Activated CD4-positive, alpha-beta memory T cell treated with anti-CD3 and anti-CD28 coated beads, Interleukin-2, amount 10 ng/mL, durations not matched to agents 7 days and 5 days (primary cell): ENCODE results near the gene FAM241A. TPM values are rescaled to one million over a fixed set of nuclear protein-coding genes. Genes with fewer than 3 reads are reported as not detected.
A peak's percentile ranks its signal among the peaks of the same experiment; 100 is the strongest.

Experiments
- CTCF ChIA-PET: fragments of 350-600 bp; sonication (Branson Sonifier 250); formaldehyde crosslinking; loops from one replicate; lab custom pipeline; 2021; ENCODE audit warnings: antibody characterized with exemption, inconsistent platforms; lab: Charles Lee
- POLR2A ChIA-PET: fragments of 350-600 bp; sonication (Branson Sonifier 250); formaldehyde crosslinking; loops from one replicate; lab custom pipeline; 2021; ENCODE audit warnings: antibody characterized with exemption; lab: Charles Lee
- DNase-seq: peaks from one replicate; pipeline ENCODE4 v3.0.0-alpha.2; 2020
- H3K27ac Mint-ChIP-seq: one replicate; pipeline ENCODE4 v1.8.0; 2021; ENCODE audit warnings: mild to moderate bottlenecking, mixed read lengths
- H3K27me3 Mint-ChIP-seq: one replicate; pipeline ENCODE4 v1.8.0; 2021; ENCODE audit warnings: mixed read lengths
- H3K36me3 Mint-ChIP-seq: one replicate; pipeline ENCODE4 v1.8.0; 2021; ENCODE audit warnings: low read depth, mixed read lengths
- H3K4me1 Mint-ChIP-seq: one replicate; pipeline ENCODE4 v1.8.0; 2021; ENCODE audit warnings: mixed read lengths
- H3K4me3 Mint-ChIP-seq: one replicate; pipeline ENCODE4 v1.8.0; 2021; ENCODE audit warnings: mild to moderate bottlenecking, mixed read lengths
- H3K9me3 Mint-ChIP-seq: one replicate; pipeline ENCODE4 v1.8.0; 2021; ENCODE audit warnings: mixed read lengths
- total RNA-seq, 2 experiments: library from RNA; stranded (reverse); gene quantifications; one replicate each; pipeline ENCODE4 v1.2.3, GENCODE V29; 2021

The FAM241A gene
- total RNA-seq, 2 experiments from 2014 or later: 1.2 to 1.4 TPM

GRCh38 chr4:112118742-112119352 lies 26.4 kb upstream of the FAM241A start:
- CTCF ChIA-PET: interaction anchor here (0.6 to 1.3 kb wide), 3 partner anchors 16 to 48 kb away, joined by 3 to 5 read pairs (median 4); no protein-coding TSS in a partner anchor
- DNase-seq: no peak
- no peak overlapping the region for H3K4me3 Mint-ChIP-seq
- POLR2A ChIA-PET: interaction anchor here (0.6 to 1.6 kb wide), 10 partner anchors 10 to 167 kb away, joined by 3 to 7 read pairs (median 4); partner anchors contain the start of genes AP1AR and TIFA
- H3K36me3 Mint-ChIP-seq: peaks cover 12% of the 10 kb centered on the region
- peak overlapping the region; percentile 48 for H3K27ac Mint-ChIP-seq
- peaks cover 11% of the 10 kb centered on the region for H3K9me3 Mint-ChIP-seq
- peaks cover 23% of the 10 kb centered on the region for H3K4me1 Mint-ChIP-seq
- H3K27me3 Mint-ChIP-seq: no peaks in the 10 kb centered on the region

GRCh38 chr4:112119353-112119783 lies 25.9 kb upstream of the FAM241A start:
- ChIA-PET POLR2A (interaction anchor here (0.7 to 1.6 kb wide), 8 partner anchors 10 to 166 kb away, joined by 3 to 7 read pairs (median 4); partner anchors contain the start of genes AP1AR and TIFA), CTCF (interaction anchor here (1.2 to 1.3 kb wide), 2 partner anchors 16 to 19 kb away, joined by 3 to 5 read pairs; no protein-coding TSS in a partner anchor)
- peaks cover 11% of the 10 kb centered on the region for H3K9me3 Mint-ChIP-seq

GRCh38 chr4:112120021-112120420 lies 25.2 kb upstream of the FAM241A start:
- H3K9me3 Mint-ChIP-seq: peaks cover 11% of the 10 kb centered on the region
- no peak overlapping the region for H3K4me3 Mint-ChIP-seq
- DNase-seq: no peak
- peaks cover 4% of the 10 kb centered on the region for H3K27me3 Mint-ChIP-seq
- CTCF ChIA-PET: interaction anchor here (1.3 kb wide), 1 partner anchor 20 kb away, joined by 5 read pairs; no protein-coding TSS in a partner anchor
- H3K4me1 Mint-ChIP-seq: peaks cover 23% of the 10 kb centered on the region
- H3K36me3 Mint-ChIP-seq: peaks cover 12% of the 10 kb centered on the region
- POLR2A ChIA-PET: interaction anchor here (0.8 to 1.6 kb wide), 7 partner anchors 11 to 166 kb away, joined by 3 to 7 read pairs (median 5); partner anchors contain the start of genes AP1AR and TIFA
- no peak overlapping the region for H3K27ac Mint-ChIP-seq

More at GRCh38 chr4:112119353-112119783, 25.9 kb upstream of the FAM241A start:
- peaks cover 23% of the 10 kb centered on the region for H3K4me1 Mint-ChIP-seq
- H3K27ac Mint-ChIP-seq: peak overlapping the region; percentile 88
- H3K4me3 Mint-ChIP-seq: peak overlapping the region; percentile 51
- H3K27me3 Mint-ChIP-seq: no peaks in the 10 kb centered on the region
- peaks cover 12% of the 10 kb centered on the region for H3K36me3 Mint-ChIP-seq
- DNase-seq: peak; percentile 32

- H3K4me3 Mint-ChIP-seq: no peak overlapping the region
- peaks cover under 1% of the 10 kb centered on the region for H3K36me3 Mint-ChIP-seq
- H3K27ac Mint-ChIP-seq: no peak overlapping the region
- ChIA-PET POLR2A (no interaction called here), CTCF (no interaction called here)
- peaks cover 9% of the 10 kb centered on the region for H3K4me1 Mint-ChIP-seq
- DNase-seq: no peak
- H3K27me3 Mint-ChIP-seq: peaks cover 17% of the 10 kb centered on the region
- peaks cover 2% of the 10 kb centered on the region for H3K9me3 Mint-ChIP-seq
These were observed 19.8 kb upstream of the FAM241A start for GRCh38 chr4:112125416-112125815.

- H3K4me1 Mint-ChIP-seq: peaks cover 4% of the 10 kb centered on the region
- ChIA-PET POLR2A (interaction anchor here (0.7 kb wide), 1 partner anchor 21 kb away, joined by 3 read pairs; no protein-coding TSS in a partner anchor), CTCF (interaction anchor here (0.6 kb wide), 1 partner anchor 27 kb away, joined by 3 read pairs; no protein-coding TSS in a partner anchor)
- H3K9me3 Mint-ChIP-seq: no peaks in the 10 kb centered on the region
- no peak overlapping the region for H3K4me3 Mint-ChIP-seq
- no peaks in the 10 kb centered on the region for H3K36me3 Mint-ChIP-seq
- peaks cover 17% of the 10 kb centered on the region for H3K27me3 Mint-ChIP-seq
- no peak overlapping the region for H3K27ac Mint-ChIP-seq
- no peak for DNase-seq
These were observed 18.1 kb upstream of the FAM241A start for GRCh38 chr4:112127048-112127637.

GRCh38 chr4:112127803-112128202 lies 17.5 kb upstream of the FAM241A start:
- ChIA-PET CTCF (interaction anchor here (0.6 kb wide), 1 partner anchor 28 kb away, joined by 3 read pairs; no protein-coding TSS in a partner anchor), POLR2A (no interaction called here)
- Mint-ChIP-seq H3K9me3 (no peaks in the 10 kb centered on the region), H3K36me3 (no peaks in the 10 kb centered on the region), H3K4me1 (peaks cover 4% of the 10 kb centered on the region), H3K27ac (no peak overlapping the region), H3K4me3 (no peak overlapping the region), H3K27me3 (peaks cover 19% of the 10 kb centered on the region)
- no peak for DNase-seq

- ChIA-PET CTCF (no interaction called here), POLR2A (interaction anchor here (1.4 kb wide), 1 partner anchor 14 kb away, joined by 4 read pairs; no protein-coding TSS in a partner anchor)
These were observed 16.8 kb upstream of the FAM241A start for GRCh38 chr4:112128452-112128851.

GRCh38 chr4:112130906-112131305 lies 14.3 kb upstream of the FAM241A start:
- no peak overlapping the region for H3K4me3 Mint-ChIP-seq
- H3K4me1 Mint-ChIP-seq: peaks cover 4% of the 10 kb centered on the region
- peaks cover 15% of the 10 kb centered on the region for H3K27me3 Mint-ChIP-seq
- no peak overlapping the region for H3K27ac Mint-ChIP-seq
- ChIA-PET POLR2A (interaction anchor here (1.3 kb wide), 1 partner anchor 11 kb away, joined by 5 read pairs; no protein-coding TSS in a partner anchor), CTCF (interaction anchor here (1.3 kb wide), 1 partner anchor 11 kb away, joined by 4 read pairs; no protein-coding TSS in a partner anchor)
- no peaks in the 10 kb centered on the region for H3K36me3 Mint-ChIP-seq
- no peak for DNase-seq
- no peaks in the 10 kb centered on the region for H3K9me3 Mint-ChIP-seq

More at GRCh38 chr4:112128452-112128851, 16.8 kb upstream of the FAM241A start:
- Mint-ChIP-seq H3K4me3 (no peak overlapping the region), H3K9me3 (no peaks in the 10 kb centered on the region), H3K27me3 (peaks cover 23% of the 10 kb centered on the region), H3K27ac (no peak overlapping the region), H3K4me1 (peaks cover 4% of the 10 kb centered on the region), H3K36me3 (no peaks in the 10 kb centered on the region)
- no peak for DNase-seq

- peaks cover 7% of the 10 kb centered on the region for H3K27me3 Mint-ChIP-seq
- POLR2A ChIA-PET: no interaction called here
- H3K4me3 Mint-ChIP-seq: no peak overlapping the region
- peaks cover 7% of the 10 kb centered on the region for H3K4me1 Mint-ChIP-seq
- no peaks in the 10 kb centered on the region for H3K36me3 Mint-ChIP-seq
- no peak for DNase-seq
- no peak overlapping the region for H3K27ac Mint-ChIP-seq
- CTCF ChIA-PET: interaction anchor here (1.2 kb wide), 1 partner anchor 27 kb away, joined by 3 read pairs; no protein-coding TSS in a partner anchor
- no peaks in the 10 kb centered on the region for H3K9me3 Mint-ChIP-seq
These were observed 8.7 kb upstream of the FAM241A start for GRCh38 chr4:112136551-112136950.

GRCh38 chr4:112138538-112138937 lies 6.7 kb upstream of the FAM241A start:
- CTCF ChIA-PET: no interaction called here
- Mint-ChIP-seq H3K4me3 (no peak overlapping the region), H3K4me1 (peaks cover 9% of the 10 kb centered on the region), H3K36me3 (no peaks in the 10 kb centered on the region), H3K27ac (no peak overlapping the region), H3K9me3 (no peaks in the 10 kb centered on the region), H3K27me3 (peaks cover 2% of the 10 kb centered on the region)
- no peak for DNase-seq
- POLR2A ChIA-PET: no interaction called here

- H3K27me3 Mint-ChIP-seq: peaks cover 2% of the 10 kb centered on the region
- no peak overlapping the region for H3K27ac Mint-ChIP-seq
- H3K4me3 Mint-ChIP-seq: no peak overlapping the region
- H3K9me3 Mint-ChIP-seq: no peaks in the 10 kb centered on the region
- DNase-seq: no peak
- peaks cover 21% of the 10 kb centered on the region for H3K4me1 Mint-ChIP-seq
- CTCF ChIA-PET: no interaction called here
- POLR2A ChIA-PET: interaction anchor here (1.5 kb wide), 1 partner anchor 40 kb away, joined by 3 read pairs; no protein-coding TSS in a partner anchor
- H3K36me3 Mint-ChIP-seq: no peaks in the 10 kb centered on the region
These were observed 4.7 kb upstream of the FAM241A start for GRCh38 chr4:112140536-112140935.

GRCh38 chr4:112141366-112142138 lies 3.7 kb upstream of the FAM241A start:
- Mint-ChIP-seq H3K36me3 (no peaks in the 10 kb centered on the region), H3K27ac (no peak overlapping the region), H3K27me3 (peaks cover 2% of the 10 kb centered on the region), H3K4me3 (no peak overlapping the region), H3K4me1 (peaks cover 26% of the 10 kb centered on the region), H3K9me3 (no peaks in the 10 kb centered on the region)
- DNase-seq: no peak
- CTCF ChIA-PET: interaction anchor here (0.9 to 2.1 kb wide), 4 partner anchors 11 to 42 kb away, joined by 3 to 6 read pairs (median 4); no protein-coding TSS in a partner anchor
- POLR2A ChIA-PET: interaction anchor here (0.5 to 1.5 kb wide), 2 partner anchors 41 to 458 kb away, joined by 3 read pairs; no protein-coding TSS in a partner anchor
